ENCODE results near the gene PRKD1.
A peak's percentile ranks its signal among the peaks of the same experiment; 100 is the strongest.

The PRKD1 gene

GRCh38 chr14:29937116-29937515 lies 9.5 kb upstream of the PRKD1 start:
- DNase-seq (ENCODE audit: low read depth): peak; percentile 37
- no peak overlapping the region for H3K4me3 ChIP-seq (ENCODE audit: low read length)

GRCh38 chr14:29930283-29930682 lies 2.6 kb upstream of the PRKD1 start:
- no peak overlapping the region for H3K4me3 ChIP-seq (ENCODE audit: low read length)
- no peak for TF ChIP-seq CTCF (conservative IDR thresholded peaks at IDR 0.05; ENCODE audit: low read length)
- DNase-seq (ENCODE audit: low read depth): peak; percentile 70

More at GRCh38 chr14:29937116-29937515, 9.5 kb upstream of the PRKD1 start:
- TF ChIP-seq CTCF (conservative IDR thresholded peaks at IDR 0.05; ENCODE audit: low read length): no peak

GRCh38 chr14:29928117-29928640 lies 532 bp upstream of the PRKD1 start:
- TF ChIP-seq CTCF (conservative IDR thresholded peaks at IDR 0.05; ENCODE audit: low read length): 0 out of 2 replicates have a peak, but pooled peaks have one; percentile 1
- H3K4me3 ChIP-seq (ENCODE audit: low read length): peak overlapping the region; percentile 50
- DNase-seq (ENCODE audit: low read depth): no peak

- no peak for TF ChIP-seq CTCF (conservative IDR thresholded peaks at IDR 0.05; ENCODE audit: low read length)
- H3K4me3 ChIP-seq (ENCODE audit: low read length): peak overlapping the region; percentile 94
- DNase-seq (ENCODE audit: low read depth): peak; percentile 52
These were observed 809 bp downstream of the PRKD1 start for GRCh38 chr14:29926701-29927375.

- peak overlapping the region; percentile 94 for H3K4me3 ChIP-seq (ENCODE audit: low read length)
- TF ChIP-seq CTCF (conservative IDR thresholded peaks at IDR 0.05; ENCODE audit: low read length): no peak
- DNase-seq (ENCODE audit: low read depth): no peak
These were observed 1.4 kb downstream of the PRKD1 start for GRCh38 chr14:29926228-29926627.

- TF ChIP-seq CTCF (conservative IDR thresholded peaks at IDR 0.05; ENCODE audit: low read length): no peak
- H3K4me3 ChIP-seq (ENCODE audit: low read length): peak overlapping the region; percentile 94
- peak; percentile 35 for DNase-seq (ENCODE audit: low read depth)
These were observed 1.9 kb downstream of the PRKD1 start for GRCh38 chr14:29925736-29926135.

- no peak for TF ChIP-seq CTCF (conservative IDR thresholded peaks at IDR 0.05; ENCODE audit: low read length)
- H3K4me3 ChIP-seq (ENCODE audit: low read length): peak overlapping the region; percentile 94
- peak; percentile 83 for DNase-seq (ENCODE audit: low read depth)
These were observed 2.4 kb downstream of the PRKD1 start for GRCh38 chr14:29925101-29925722.
